ENCODE data around the gene SUN2.

The SUN2 gene

DNA sequence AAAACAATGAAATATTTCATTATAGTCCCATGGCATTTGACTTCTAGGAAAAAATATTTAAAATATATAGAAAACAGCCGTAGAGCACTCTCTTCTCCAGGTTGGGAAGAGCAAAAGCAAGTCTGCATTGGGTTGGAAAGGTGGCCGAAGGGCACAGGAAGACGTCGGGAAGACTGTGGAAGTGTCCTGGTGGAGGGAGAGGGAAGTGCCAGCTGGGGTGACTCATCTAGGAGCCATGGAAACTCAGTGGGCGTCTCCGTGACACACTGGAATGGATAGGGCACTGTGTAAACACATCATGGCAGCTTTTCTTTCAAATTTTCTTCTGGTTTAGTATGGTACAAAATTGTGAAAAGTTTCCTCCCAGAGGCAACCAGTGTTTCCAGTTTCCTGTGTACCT lies 37.4 kb downstream of the SUN2 start:
- TF ChIP-seq, protein P1, sequence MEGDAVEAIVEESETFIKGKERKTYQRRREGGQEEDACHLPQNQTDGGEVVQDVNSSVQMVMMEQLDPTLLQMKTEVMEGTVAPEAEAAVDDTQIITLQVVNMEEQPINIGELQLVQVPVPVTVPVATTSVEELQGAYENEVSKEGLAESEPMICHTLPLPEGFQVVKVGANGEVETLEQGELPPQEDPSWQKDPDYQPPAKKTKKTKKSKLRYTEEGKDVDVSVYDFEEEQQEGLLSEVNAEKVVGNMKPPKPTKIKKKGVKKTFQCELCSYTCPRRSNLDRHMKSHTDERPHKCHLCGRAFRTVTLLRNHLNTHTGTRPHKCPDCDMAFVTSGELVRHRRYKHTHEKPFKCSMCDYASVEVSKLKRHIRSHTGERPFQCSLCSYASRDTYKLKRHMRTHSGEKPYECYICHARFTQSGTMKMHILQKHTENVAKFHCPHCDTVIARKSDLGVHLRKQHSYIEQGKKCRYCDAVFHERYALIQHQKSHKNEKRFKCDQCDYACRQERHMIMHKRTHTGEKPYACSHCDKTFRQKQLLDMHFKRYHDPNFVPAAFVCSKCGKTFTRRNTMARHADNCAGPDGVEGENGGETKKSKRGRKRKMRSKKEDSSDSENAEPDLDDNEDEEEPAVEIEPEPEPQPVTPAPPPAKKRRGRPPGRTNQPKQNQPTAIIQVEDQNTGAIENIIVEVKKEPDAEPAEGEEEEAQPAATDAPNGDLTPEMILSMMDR (IDR thresholded peaks at IDR 0.05; ENCODE audit: control extremely low read depth, extremely low read depth, low read depth, missing control alignments): no peak
- ChIA-PET CTCF (interaction anchor here (1.4 to 1.8 kb wide), 3 partner anchors 11 to 48 kb away, joined by 3 to 4 read pairs (median 3); no protein-coding TSS in a partner anchor), POLR2A (no interaction called here)
- no peak for DNase-seq (ENCODE audit: extremely low spot score)

DNA sequence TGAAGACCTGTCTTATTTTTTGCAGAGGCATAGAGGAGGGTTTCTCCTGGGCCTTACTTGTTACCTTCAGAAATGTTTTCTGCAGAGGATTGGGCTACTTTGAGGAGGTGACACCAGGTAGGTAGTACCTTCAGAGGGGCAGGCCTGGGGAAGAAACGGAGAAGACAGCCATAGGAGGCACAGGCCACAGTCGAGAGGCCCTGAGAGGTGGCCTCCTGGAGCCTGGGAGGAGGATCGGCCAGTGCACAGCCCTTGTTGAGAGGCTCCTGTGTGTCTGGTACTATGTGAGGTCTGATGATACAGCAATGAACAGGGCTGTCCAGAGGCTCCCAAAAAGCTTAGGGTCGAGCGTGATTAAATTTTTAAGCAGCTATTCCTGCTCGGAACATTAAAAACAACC lies 38.6 kb downstream of the SUN2 start:
- TF ChIP-seq, protein P1 (IDR thresholded peaks at IDR 0.05; ENCODE audit: control extremely low read depth, extremely low read depth, low read depth, missing control alignments): no peak
- POLR2A ChIA-PET: no interaction called here
- DNase-seq (ENCODE audit: extremely low spot score): no peak
- CTCF ChIA-PET: interaction anchor here (1.7 to 1.8 kb wide), 2 partner anchors 12 to 49 kb away, joined by 3 to 4 read pairs; no protein-coding TSS in a partner anchor

DNA sequence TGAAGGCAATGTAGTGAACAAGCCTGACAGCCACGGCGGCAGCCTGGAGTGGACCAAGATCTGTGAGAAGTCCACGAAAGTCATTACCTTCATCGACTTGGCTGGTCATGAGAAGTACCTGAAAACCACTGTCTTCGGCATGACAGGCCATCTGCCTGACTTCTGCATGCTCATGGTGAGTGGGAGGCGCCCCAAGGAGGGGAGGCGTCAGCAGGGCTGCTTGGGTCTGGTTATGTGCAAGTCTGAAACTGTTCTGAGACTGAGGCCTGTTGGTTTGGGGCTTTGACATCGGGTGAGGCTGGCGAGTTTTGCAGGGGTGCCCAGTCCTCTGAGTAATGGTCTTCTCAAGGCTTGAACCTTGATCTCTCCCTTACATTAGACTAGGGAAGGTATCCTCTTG lies 39.0 kb downstream of the SUN2 start:
- TF ChIP-seq, protein P1 (IDR thresholded peaks at IDR 0.05; ENCODE audit: control extremely low read depth, extremely low read depth, low read depth, missing control alignments): no peak
- no peak for DNase-seq (ENCODE audit: extremely low spot score)
- POLR2A ChIA-PET: no interaction called here
- CTCF ChIA-PET: interaction anchor here (1.5 to 1.8 kb wide), 2 partner anchors 9 to 12 kb away, joined by 4 to 5 read pairs; no protein-coding TSS in a partner anchor

DNA sequence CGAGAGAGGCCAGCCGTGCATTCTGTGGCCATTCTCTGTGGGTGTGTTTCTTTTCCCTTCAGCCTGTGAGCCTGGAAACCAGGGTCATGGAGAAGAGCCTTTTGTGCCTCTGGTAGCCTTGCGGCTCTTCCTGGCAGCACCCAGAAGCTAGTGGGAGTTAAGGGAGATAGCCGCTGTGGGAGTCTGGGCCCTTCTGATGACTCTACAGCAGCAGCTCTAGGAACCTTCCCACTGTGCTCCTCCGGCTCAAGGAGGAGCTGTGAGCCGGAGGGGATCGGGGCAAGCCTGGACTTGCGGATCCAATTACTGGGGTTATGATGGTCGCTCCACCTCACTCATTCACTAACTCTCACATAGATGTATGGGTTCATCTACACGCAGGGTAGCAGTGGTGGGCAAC lies 39.5 kb downstream of the SUN2 start:
- DNase-seq (ENCODE audit: extremely low spot score): no peak
- ChIA-PET CTCF (interaction anchor here (1.5 to 4.9 kb wide), 2 partner anchors 9 to 17 kb away, joined by 5 to 18 read pairs; no protein-coding TSS in a partner anchor), POLR2A (interaction anchor here (1.0 kb wide), 1 partner anchor 9 kb away, joined by 3 read pairs; no protein-coding TSS in a partner anchor)
- TF ChIP-seq, protein P1 (IDR thresholded peaks at IDR 0.05; ENCODE audit: control extremely low read depth, extremely low read depth, low read depth, missing control alignments): no peak

DNA sequence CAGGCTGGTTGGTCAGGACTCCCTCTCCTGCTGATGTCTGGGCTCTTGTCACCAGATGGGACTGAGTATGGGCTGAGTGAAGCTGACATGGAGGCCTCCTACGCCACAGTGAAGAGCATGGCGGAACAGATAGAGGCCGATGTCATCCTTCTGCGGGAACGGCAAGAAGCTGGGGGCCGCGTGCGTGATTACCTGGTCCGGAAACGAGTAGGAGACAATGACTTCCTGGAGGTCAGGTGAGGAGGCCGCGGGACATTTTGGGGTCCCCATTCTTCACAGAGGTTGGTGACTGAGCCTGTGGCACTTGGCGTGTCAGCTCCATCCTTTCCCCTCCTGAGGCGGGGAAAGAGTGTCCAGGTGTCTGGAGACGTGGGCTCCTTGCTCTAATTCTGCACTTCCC lies 39.9 kb downstream of the SUN2 start:
- TF ChIP-seq, protein P1 (IDR thresholded peaks at IDR 0.05; ENCODE audit: control extremely low read depth, extremely low read depth, low read depth, missing control alignments): no peak
- POLR2A ChIA-PET: interaction anchor here (0.6 to 1.0 kb wide), 2 partner anchors 8 to 22 kb away, joined by 3 read pairs; no protein-coding TSS in a partner anchor
- DNase-seq (ENCODE audit: extremely low spot score): no peak
- CTCF ChIA-PET: interaction anchor here (1.5 to 4.9 kb wide), 2 partner anchors 8 to 17 kb away, joined by 5 to 18 read pairs; no protein-coding TSS in a partner anchor

DNA sequence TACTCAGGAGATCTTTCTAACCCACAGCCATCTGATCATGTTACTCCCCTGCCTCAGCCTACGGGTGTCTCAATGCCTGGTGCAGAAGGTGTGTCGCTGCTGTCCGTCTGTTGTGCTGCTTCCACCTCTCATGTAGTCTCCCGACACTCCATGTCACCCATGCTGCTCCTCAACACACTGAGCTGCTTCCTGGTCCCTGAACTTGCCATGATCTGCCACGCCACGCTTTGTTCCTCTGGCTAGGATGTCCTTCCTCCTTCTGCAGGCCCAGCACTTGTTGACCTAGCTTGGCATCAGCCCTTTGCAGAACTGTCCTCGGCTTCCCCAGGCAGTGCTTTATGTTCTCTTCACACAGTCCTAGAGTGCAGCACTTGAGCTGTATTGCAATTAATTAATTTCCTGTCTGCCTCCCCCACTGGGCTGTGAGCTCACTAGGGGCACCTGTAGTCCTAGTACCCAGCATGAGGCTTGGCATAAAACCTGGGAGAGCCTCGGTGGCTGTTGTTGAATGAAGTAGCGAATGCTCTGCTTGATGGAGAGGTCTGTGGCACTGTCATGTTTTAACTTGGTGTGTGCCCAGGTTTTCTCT lies 40.5 kb downstream of the SUN2 start:
- TF ChIP-seq, protein P1 (IDR thresholded peaks at IDR 0.05; ENCODE audit: control extremely low read depth, extremely low read depth, low read depth, missing control alignments): no peak
- ChIA-PET CTCF (interaction anchor here (1.5 to 4.9 kb wide), 3 partner anchors 8 to 18 kb away, joined by 5 to 18 read pairs (median 11); no protein-coding TSS in a partner anchor), POLR2A (interaction anchor here (0.6 to 1.0 kb wide), 2 partner anchors 8 to 21 kb away, joined by 3 read pairs; no protein-coding TSS in a partner anchor)
- no peak for DNase-seq (ENCODE audit: extremely low spot score)
